ENCODE data around the gene CHSY1. TPM values are rescaled to one million over a fixed set of nuclear protein-coding genes. Genes with fewer than 3 reads are reported as not detected.
"Not testable (repeated sequence)": the region's sequence is repeated elsewhere in the genome, so short reads cannot be mapped to it uniquely, and the experiment has no call there.

Gene CHSY1
- total RNA-seq, 1 experiment from 2014 or later, result 21.9 TPM

- DNase-seq (ENCODE audit: low spot score), result no peak
Observed at GRCh38 chr15:101244889-101245668, 6.8 kb downstream of the CHSY1 start.

- no peak for DNase-seq (ENCODE audit: low spot score)
Observed at GRCh38 chr15:101244036-101244781, 7.6 kb downstream of the CHSY1 start.

DNA sequence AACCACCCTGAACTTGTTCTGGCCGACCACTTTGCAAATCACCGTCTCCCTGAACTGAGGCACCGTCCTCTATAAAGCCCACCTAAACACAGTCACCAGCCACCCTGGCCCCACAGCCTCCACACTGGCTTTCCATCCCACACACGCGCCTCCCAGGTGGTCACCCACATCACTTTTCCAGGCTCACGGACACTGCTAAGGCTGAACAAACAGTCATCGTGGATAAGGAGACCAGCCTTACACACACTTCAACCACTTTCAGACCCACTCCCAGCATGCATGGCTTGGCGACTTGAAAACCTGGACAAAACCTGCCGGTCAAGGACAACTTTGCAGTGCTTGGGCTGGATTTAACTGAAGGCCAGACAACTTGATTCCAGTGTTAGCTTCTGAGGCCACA, 8.4 kb downstream of the CHSY1 start:
- no peak for DNase-seq (ENCODE audit: low spot score)

DNA sequence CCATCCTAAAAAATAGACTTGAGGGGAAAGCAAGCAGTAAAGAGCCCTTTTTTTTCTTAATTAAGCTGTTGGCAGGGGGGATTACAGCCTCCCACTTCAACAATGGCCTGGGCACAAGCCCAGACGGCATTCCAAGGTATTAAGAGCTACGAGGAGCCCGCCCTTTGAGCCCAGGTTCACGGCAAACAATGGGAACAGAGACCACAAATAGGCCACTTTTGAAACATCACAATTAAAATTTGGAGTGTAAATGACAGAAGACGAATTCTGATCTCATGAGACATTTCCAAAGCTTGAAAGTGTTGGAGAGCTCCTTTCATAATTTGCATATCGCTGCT, 8.9 kb downstream of the CHSY1 start:
- peak; percentile 37 for DNase-seq (ENCODE audit: low spot score)

DNA sequence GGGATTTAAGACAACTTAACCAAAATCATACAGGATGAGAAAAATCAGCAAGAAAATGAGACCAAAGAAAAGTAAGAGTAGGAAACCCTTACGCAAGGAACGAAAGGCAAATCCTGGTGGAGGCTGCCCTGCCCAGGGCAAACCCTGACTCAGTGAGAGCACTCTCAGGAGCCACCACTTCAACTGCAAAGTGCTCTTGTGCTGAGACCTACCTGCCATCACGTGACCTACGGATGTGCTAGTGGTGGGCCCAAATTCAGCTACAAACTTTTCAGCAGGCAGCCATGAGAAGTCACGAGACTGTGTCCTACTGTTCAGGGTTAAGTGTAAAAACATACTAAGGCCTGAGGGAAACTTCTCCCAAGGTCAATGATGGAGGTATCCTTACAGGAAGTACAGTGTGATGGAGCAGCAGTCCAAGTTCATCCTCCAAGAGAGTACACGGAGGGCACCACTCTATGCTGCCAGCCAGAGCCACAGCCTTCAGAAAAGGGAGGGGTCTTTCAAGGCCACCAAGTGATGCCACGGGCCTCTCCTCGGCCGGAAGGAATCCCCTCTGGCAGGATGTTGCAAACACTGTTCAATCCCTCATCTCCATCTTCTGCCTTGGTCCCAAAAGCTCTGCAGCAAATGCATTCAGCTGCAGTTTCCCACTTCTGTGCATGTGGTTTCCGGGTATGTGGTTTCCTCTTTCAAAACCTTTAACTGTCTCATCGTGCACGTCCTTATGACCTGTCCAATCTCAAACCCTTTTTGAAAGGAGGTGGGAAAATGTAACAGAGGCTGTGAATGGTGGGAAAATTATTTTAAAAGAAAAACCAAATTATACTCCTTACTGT, 9.5 kb downstream of the CHSY1 start:
- DNase-seq (ENCODE audit: low spot score), result peak; percentile 54

DNA sequence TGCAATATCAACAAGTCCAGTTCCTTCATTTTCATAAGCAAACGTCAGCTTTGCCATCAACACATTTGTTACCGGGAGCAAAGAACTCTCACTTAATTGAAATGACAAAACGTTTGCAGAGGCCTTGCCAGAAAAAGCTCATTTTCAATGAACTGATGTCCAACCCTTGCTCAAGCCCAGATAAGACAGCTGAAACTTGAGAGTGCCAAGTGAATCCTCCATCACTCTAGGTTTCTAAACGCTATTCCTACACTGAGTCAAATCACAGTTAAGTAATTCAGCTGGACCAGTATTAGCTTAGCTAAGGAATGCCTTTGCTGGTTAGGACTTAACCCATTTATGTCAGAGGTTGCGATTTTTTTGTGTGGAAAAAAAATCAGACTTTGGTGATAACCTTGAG, 11.5 kb downstream of the CHSY1 start:
- DNase-seq (ENCODE audit: low spot score), result no peak

DNA sequence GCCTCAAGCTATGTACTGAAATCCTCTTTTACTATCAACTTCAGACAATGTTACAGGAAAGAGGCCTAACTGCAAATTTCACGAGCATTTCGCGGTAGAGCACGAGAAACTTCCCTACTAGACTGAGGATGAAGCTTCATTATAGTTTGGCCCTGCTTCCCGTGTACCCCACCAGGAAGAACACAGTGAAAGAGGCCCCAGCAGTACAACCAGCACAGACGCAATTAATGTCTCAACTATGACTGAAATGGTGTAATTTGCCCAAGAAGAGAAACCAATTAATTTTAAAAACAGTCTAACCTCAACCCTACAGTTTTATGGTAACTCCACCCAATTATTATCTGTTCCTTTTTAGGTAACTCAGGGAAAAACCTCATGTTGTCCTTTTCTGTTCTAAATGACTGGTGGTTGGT, 12.1 kb downstream of the CHSY1 start:
- no peak for DNase-seq (ENCODE audit: low spot score)

DNA sequence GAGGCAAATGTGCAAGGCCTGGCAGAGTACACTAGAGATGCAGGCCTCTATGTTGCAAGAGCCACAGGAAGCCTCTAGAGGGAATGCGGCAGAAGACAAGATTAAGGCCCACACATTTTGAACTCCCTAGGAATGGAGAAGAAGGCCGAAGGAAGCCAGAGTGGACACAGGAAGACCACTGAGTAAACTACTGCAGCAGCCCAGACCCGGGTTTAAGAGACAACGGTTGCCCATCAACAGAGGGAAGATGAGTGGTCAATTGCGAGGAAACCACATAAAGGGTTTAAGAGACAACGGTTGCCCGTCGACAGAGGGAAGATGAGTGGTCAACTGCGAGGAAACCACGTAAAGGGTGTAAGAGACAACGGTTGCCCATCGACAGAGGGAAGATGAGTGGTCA, 14.6 kb downstream of the CHSY1 start:
- no peak for DNase-seq (ENCODE audit: low spot score)

GRCh38 chr15:101233651-101234280, 18.1 kb downstream of the CHSY1 start:
- no peak for DNase-seq (ENCODE audit: low spot score)

DNA sequence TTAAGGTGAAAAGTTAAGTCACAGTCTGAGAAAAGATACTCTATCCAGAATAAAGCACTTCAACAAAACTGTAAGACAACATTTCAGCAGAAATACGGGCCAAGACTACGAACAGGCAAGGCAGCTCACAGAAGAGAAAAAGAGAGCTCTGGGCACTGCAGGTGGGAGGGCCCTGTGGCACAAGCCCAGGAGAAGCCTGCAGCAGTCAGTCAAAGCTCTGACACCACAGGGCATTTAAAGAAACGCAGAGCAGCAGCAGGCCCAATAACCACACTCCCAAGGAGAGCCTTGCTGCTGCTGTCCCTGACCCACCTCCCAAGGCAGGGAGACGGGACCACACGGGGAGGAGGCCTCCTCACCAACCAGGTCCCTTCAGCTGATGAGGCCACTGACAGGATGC, 19.2 kb downstream of the CHSY1 start:
- no peak for DNase-seq (ENCODE audit: low spot score)

- DNase-seq (ENCODE audit: low spot score), result no peak
Observed at GRCh38 chr15:101228313-101228712, 23.5 kb downstream of the CHSY1 start.

GRCh38 chr15:101225658-101226057, 26.2 kb downstream of the CHSY1 start:
- DNase-seq (ENCODE audit: low spot score), result no peak

GRCh38 chr15:101221902-101222301, 29.9 kb downstream of the CHSY1 start:
- DNase-seq (ENCODE audit: low spot score), result no peak

DNA sequence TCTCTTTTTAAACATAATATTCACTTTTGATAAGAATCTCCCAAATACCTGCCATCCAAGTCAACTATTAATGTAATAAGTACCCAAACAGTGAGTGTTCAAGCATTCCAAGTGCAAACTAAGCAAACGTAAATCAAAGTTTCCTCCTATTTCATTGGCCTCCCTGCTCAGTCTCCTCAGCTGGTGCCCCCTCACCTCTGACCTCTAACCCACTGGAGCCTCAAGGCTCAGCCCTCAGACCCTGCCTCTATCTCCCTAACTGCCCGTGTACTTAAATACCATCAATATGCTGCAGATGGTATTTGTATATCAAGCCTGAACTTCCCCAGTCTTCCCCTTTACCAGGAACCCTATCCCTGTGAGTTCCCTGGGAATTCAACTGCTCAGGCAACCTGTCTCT, 31.8 kb downstream of the CHSY1 start:
- no peak for DNase-seq (ENCODE audit: low spot score)

DNA sequence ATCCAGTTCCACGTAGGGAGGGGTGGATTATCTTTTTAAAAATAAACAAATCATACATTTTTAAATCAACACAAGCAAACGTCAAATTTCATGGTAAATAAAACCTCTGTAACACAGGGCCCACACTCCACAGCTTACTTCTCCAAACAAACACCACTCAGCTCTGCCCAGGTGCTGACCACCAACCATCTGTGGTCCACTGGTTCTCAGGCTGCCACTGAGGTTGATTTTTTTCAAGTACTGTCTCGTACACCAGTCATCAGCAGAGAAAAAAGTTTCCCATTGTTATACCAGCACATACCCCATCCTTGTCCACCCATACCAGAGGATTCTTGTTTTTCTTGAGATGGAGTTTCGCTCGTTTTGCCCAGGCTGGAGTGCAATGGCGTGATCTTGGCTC, 32.4 kb downstream of the CHSY1 start:
- DNase-seq (ENCODE audit: low spot score), result no peak

GRCh38 chr15:101217446-101217845, 34.4 kb downstream of the CHSY1 start:
- DNase-seq (ENCODE audit: low spot score), result no peak

GRCh38 chr15:101216100-101216499, 35.7 kb downstream of the CHSY1 start:
- DNase-seq (ENCODE audit: low spot score), result no peak

- no peak for DNase-seq (ENCODE audit: low spot score)
Observed at GRCh38 chr15:101215681-101216080, 36.2 kb downstream of the CHSY1 start.

- not testable (repeated sequence) for DNase-seq (ENCODE audit: low spot score)
Observed at GRCh38 chr15:101214435-101215097, 37.3 kb downstream of the CHSY1 start.

- DNase-seq (ENCODE audit: low spot score), result no peak
Observed at GRCh38 chr15:101213570-101213969, 38.3 kb downstream of the CHSY1 start.

DNA sequence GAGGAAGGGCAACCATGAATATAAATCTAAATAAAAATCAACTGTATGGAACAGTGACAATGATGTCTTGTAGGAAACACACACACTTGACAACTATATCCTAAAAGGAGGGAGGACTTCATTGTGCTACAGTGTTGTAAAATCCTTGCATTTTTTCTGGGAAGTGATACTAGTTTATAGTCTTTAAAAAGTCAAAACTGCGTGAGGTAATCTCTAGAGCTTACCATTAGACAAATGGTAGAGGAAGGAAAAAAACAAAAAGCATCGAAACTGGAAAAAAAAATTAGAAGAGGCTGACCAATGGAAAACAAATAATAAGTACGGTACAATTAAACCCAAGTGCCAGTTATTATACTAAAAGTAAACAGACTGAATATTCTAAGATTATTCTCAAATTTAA, 38.7 kb downstream of the CHSY1 start:
- DNase-seq (ENCODE audit: low spot score), result no peak

Data from A172 (cell line).